GM12872 (cell line): ENCODE data around the gene ARID1B.

ENCODE experiments used
- CTCF ChIP-seq: IDR thresholded peaks from 3 replicates; pipeline ENCODE4 v1.5.1; 2011; ENCODE audit warnings: low read depth, mild to moderate bottlenecking, low read length, moderate library complexity; ENCODE audit not compliant: insufficient read depth

The ARID1B gene

GRCh38 chr6:157168471-157168870 is 391.3 kb downstream of the ARID1B start:
- no peak for TF ChIP-seq CTCF

- no peak for TF ChIP-seq CTCF
Observed at GRCh38 chr6:157169226-157169625, 392.0 kb downstream of the ARID1B start.

- TF ChIP-seq CTCF = no peak
Observed at GRCh38 chr6:157169656-157170055, 392.5 kb downstream of the ARID1B start.

GRCh38 chr6:157170535-157170934 is 393.4 kb downstream of the ARID1B start:
- no peak for TF ChIP-seq CTCF

GRCh38 chr6:157171801-157172200 is 394.6 kb downstream of the ARID1B start:
- no peak for TF ChIP-seq CTCF

- no peak for TF ChIP-seq CTCF
Observed at GRCh38 chr6:157172231-157172701, 395.1 kb downstream of the ARID1B start.

GRCh38 chr6:157172830-157173536 is 395.8 kb downstream of the ARID1B start:
- no peak for TF ChIP-seq CTCF
